Stimulated activated memory B cell treated with anti-CD40 and anti-IgM and Interleukin-4, amounts not matched to agents 10 μg/mL and 1 μg/mL and 100 μg/mL, for 72 hours (primary cell): ENCODE results near the gene ZNF410.
A peak's percentile ranks its signal among the peaks of the same experiment; 100 is the strongest.
"Not testable (repeated sequence)": the region's sequence is repeated elsewhere in the genome, so short reads cannot be mapped to it uniquely, and the experiment has no call there.

Experiments used
- ATAC-seq: fragments of 150-1000 bp; cut with Tn5 transposase; 2 replicates; pipeline ENCODE4 v1.10.0; 2021
- H3K27ac Mint-ChIP-seq: one replicate; pipeline ENCODE4 v1.8.0; 2022; ENCODE audit warnings: mild to moderate bottlenecking, mixed read lengths
- H3K27me3 Mint-ChIP-seq: one replicate; pipeline ENCODE4 v1.8.0; 2022; ENCODE audit warnings: mixed read lengths
- H3K36me3 Mint-ChIP-seq: one replicate; pipeline ENCODE4 v1.8.0; 2022; ENCODE audit warnings: mixed read lengths
- H3K4me1 Mint-ChIP-seq: one replicate; pipeline ENCODE4 v1.8.0; 2022; ENCODE audit warnings: mixed read lengths
- H3K4me3 Mint-ChIP-seq: one replicate; pipeline ENCODE4 v1.8.0; 2022; ENCODE audit warnings: mild to moderate bottlenecking, moderate library complexity, mixed read lengths
- H3K9me3 Mint-ChIP-seq: one replicate; pipeline ENCODE4 v1.8.0; 2022; ENCODE audit warnings: mixed read lengths

Gene ZNF410

GRCh38 chr14:73913256-73913655 is 26.6 kb downstream of the ZNF410 start:
- H3K27ac Mint-ChIP-seq: no peak overlapping the region
- ATAC-seq: no peak
- H3K27me3 Mint-ChIP-seq: no peaks in the 10 kb centered on the region
- no peak overlapping the region for H3K4me3 Mint-ChIP-seq
- peaks cover 75% of the 10 kb centered on the region for H3K36me3 Mint-ChIP-seq
- H3K4me1 Mint-ChIP-seq: peaks cover 10% of the 10 kb centered on the region
- H3K9me3 Mint-ChIP-seq: peaks cover 6% of the 10 kb centered on the region

GRCh38 chr14:73916324-73916723 is 29.7 kb downstream of the ZNF410 start:
- H3K27ac Mint-ChIP-seq: no peak overlapping the region
- ATAC-seq: no peak
- no peaks in the 10 kb centered on the region for H3K27me3 Mint-ChIP-seq
- H3K9me3 Mint-ChIP-seq: peaks cover 3% of the 10 kb centered on the region
- H3K36me3 Mint-ChIP-seq: peaks cover 69% of the 10 kb centered on the region
- no peak overlapping the region for H3K4me3 Mint-ChIP-seq
- H3K4me1 Mint-ChIP-seq: peaks cover 10% of the 10 kb centered on the region

- Mint-ChIP-seq H3K4me1 (peaks cover 10% of the 10 kb centered on the region), H3K36me3 (peaks cover 65% of the 10 kb centered on the region)
- ATAC-seq, H3K27ac Mint-ChIP-seq, H3K9me3 Mint-ChIP-seq, H3K27me3 Mint-ChIP-seq, H3K4me3 Mint-ChIP-seq: not testable (repeated sequence)
These were observed 32.8 kb downstream of the ZNF410 start for GRCh38 chr14:73919457-73919856.

- Mint-ChIP-seq H3K27ac (no peak overlapping the region), H3K4me1 (no peaks in the 10 kb centered on the region), H3K9me3 (no peaks in the 10 kb centered on the region), H3K36me3 (peaks cover 84% of the 10 kb centered on the region), H3K4me3 (no peak overlapping the region), H3K27me3 (no peaks in the 10 kb centered on the region)
- ATAC-seq: no peak
These were observed 37.7 kb downstream of the ZNF410 start for GRCh38 chr14:73924337-73924736.

- ATAC-seq: no peak
- Mint-ChIP-seq H3K4me1 (no peaks in the 10 kb centered on the region), H3K27ac (no peak overlapping the region)
These were observed 49.0 kb downstream of the ZNF410 start for GRCh38 chr14:73935666-73936065.

GRCh38 chr14:73936548-73936947 is 49.9 kb downstream of the ZNF410 start:
- Mint-ChIP-seq H3K4me1 (no peaks in the 10 kb centered on the region), H3K27me3 (no peaks in the 10 kb centered on the region), H3K36me3 (peaks cover 26% of the 10 kb centered on the region), H3K4me3 (no peak overlapping the region), H3K9me3 (no peaks in the 10 kb centered on the region), H3K27ac (no peak overlapping the region)
- ATAC-seq: no peak

More at GRCh38 chr14:73935666-73936065, 49.0 kb downstream of the ZNF410 start:
- Mint-ChIP-seq H3K36me3 (peaks cover 29% of the 10 kb centered on the region), H3K4me3 (no peak overlapping the region), H3K9me3 (no peaks in the 10 kb centered on the region), H3K27me3 (no peaks in the 10 kb centered on the region)

- Mint-ChIP-seq H3K27me3 (no peaks in the 10 kb centered on the region), H3K9me3 (no peaks in the 10 kb centered on the region), H3K4me1 (no peaks in the 10 kb centered on the region), H3K4me3 (no peak overlapping the region), H3K36me3 (peaks cover 26% of the 10 kb centered on the region), H3K27ac (no peak overlapping the region)
- ATAC-seq: no peak
These were observed 50.4 kb downstream of the ZNF410 start for GRCh38 chr14:73937012-73937411.

- Mint-ChIP-seq H3K4me3 (no peak overlapping the region), H3K27ac (no peak overlapping the region), H3K4me1 (peaks cover 5% of the 10 kb centered on the region), H3K9me3 (no peaks in the 10 kb centered on the region), H3K36me3 (peaks cover 24% of the 10 kb centered on the region), H3K27me3 (no peaks in the 10 kb centered on the region)
- ATAC-seq: no peak
These were observed 55.5 kb downstream of the ZNF410 start for GRCh38 chr14:73942180-73942579.

GRCh38 chr14:73943083-73943482 is 56.4 kb downstream of the ZNF410 start:
- no peaks in the 10 kb centered on the region for H3K27me3 Mint-ChIP-seq
- ATAC-seq: no peak
- no peak overlapping the region for H3K27ac Mint-ChIP-seq
- H3K36me3 Mint-ChIP-seq: peaks cover 24% of the 10 kb centered on the region
- H3K4me1 Mint-ChIP-seq: peaks cover 5% of the 10 kb centered on the region
- H3K9me3 Mint-ChIP-seq: no peaks in the 10 kb centered on the region
- no peak overlapping the region for H3K4me3 Mint-ChIP-seq

- Mint-ChIP-seq H3K4me3 (no peak overlapping the region), H3K4me1 (peaks cover 6% of the 10 kb centered on the region), H3K36me3 (peaks cover 24% of the 10 kb centered on the region), H3K27ac (no peak overlapping the region), H3K9me3 (no peaks in the 10 kb centered on the region), H3K27me3 (no peaks in the 10 kb centered on the region)
- ATAC-seq: no peak
These were observed 57.9 kb downstream of the ZNF410 start for GRCh38 chr14:73944432-73945158.

- Mint-ChIP-seq H3K9me3 (no peaks in the 10 kb centered on the region), H3K4me1 (peaks cover 12% of the 10 kb centered on the region), H3K4me3 (no peak overlapping the region), H3K27ac (no peak overlapping the region), H3K27me3 (no peaks in the 10 kb centered on the region), H3K36me3 (peaks cover 21% of the 10 kb centered on the region)
- no peak for ATAC-seq
These were observed 58.6 kb downstream of the ZNF410 start for GRCh38 chr14:73945159-73945670.

- Mint-ChIP-seq H3K4me1 (peaks cover 23% of the 10 kb centered on the region), H3K4me3 (peak within 1 kb of the TSS; percentile 96), H3K9me3 (no peaks in the 10 kb centered on the region)
These were observed 63.4 kb downstream of the ZNF410 start, which contains the start of the genes COQ6 and FAM161B for GRCh38 chr14:73949752-73950734. Gene COQ6, plus strand, starts transcription at chr14:73950302. Its CDS starts 31 bp downstream, at chr14:73950333. Gene FAM161B, minus strand, starts transcription at chr14:73950094. Its CDS starts 68 bp downstream, at chr14:73950026.

GRCh38 chr14:73953731-73954130 is 67.1 kb downstream of the ZNF410 start:
- Mint-ChIP-seq H3K27ac (no peak overlapping the region), H3K4me1 (peaks cover 18% of the 10 kb centered on the region), H3K27me3 (no peaks in the 10 kb centered on the region), H3K36me3 (peaks cover 37% of the 10 kb centered on the region), H3K4me3 (no peak overlapping the region), H3K9me3 (no peaks in the 10 kb centered on the region)
- no peak for ATAC-seq

More at GRCh38 chr14:73949752-73950734, 63.4 kb downstream of the ZNF410 start, which contains the start of the genes COQ6 and FAM161B:
- no peaks in the 10 kb centered on the region for H3K27me3 Mint-ChIP-seq
- H3K27ac Mint-ChIP-seq: peak within 1 kb of the TSS; percentile 85
- H3K36me3 Mint-ChIP-seq: peaks cover 8% of the 10 kb centered on the region
- ATAC-seq: peak; percentile 97

- Mint-ChIP-seq H3K9me3 (no peaks in the 10 kb centered on the region), H3K4me3 (no peak overlapping the region), H3K27ac (no peak overlapping the region), H3K4me1 (peaks cover 9% of the 10 kb centered on the region), H3K27me3 (no peaks in the 10 kb centered on the region), H3K36me3 (peaks cover 49% of the 10 kb centered on the region)
- ATAC-seq: no peak
These were observed 69.0 kb downstream of the ZNF410 start for GRCh38 chr14:73955674-73956073.

- Mint-ChIP-seq H3K27ac (no peak overlapping the region), H3K4me3 (no peak overlapping the region), H3K27me3 (no peaks in the 10 kb centered on the region), H3K4me1 (no peaks in the 10 kb centered on the region), H3K9me3 (no peaks in the 10 kb centered on the region), H3K36me3 (peaks cover 63% of the 10 kb centered on the region)
- ATAC-seq: no peak
These were observed 71.9 kb downstream of the ZNF410 start for GRCh38 chr14:73958591-73958990.
